ENCODE data around the gene MS4A8. TPM values are rescaled to one million over a fixed set of nuclear protein-coding genes. Genes with fewer than 3 reads are reported as not detected.

The MS4A8 gene
- total RNA-seq, 1 experiment from 2014 or later, result not detected

DNA sequence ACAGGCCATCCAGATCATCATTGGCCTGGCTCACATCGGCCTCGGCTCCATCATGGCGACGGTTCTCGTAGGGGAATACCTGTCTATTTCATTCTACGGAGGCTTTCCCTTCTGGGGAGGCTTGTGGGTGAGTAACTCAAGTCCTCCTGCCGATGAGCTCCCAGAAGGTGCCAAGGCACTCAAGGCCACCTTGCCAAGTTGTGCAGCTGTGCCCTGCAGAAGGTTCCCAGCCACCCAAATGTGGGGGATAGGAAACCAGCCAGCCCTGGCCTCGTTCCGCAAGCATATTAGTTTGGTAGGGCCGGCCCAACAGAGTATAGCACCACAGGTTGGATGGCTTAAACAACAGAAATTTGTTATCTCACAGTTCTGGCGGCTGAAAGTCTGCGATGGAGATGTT, 4.0 kb downstream of the MS4A8 start (continued):
- no peak for TF ChIP-seq CDX4 (CRISPR knock-in tag; IDR thresholded peaks at IDR 0.05; ENCODE audit: borderline replicate concordance)
- no peak for TF ChIP-seq ZNF396 (CRISPR knock-in tag; IDR thresholded peaks at IDR 0.05; ENCODE audit: borderline replicate concordance)
- no peak for TF ChIP-seq GABPB1 (CRISPR knock-in tag; IDR thresholded peaks at IDR 0.05)
- TF ChIP-seq, protein P1, sequence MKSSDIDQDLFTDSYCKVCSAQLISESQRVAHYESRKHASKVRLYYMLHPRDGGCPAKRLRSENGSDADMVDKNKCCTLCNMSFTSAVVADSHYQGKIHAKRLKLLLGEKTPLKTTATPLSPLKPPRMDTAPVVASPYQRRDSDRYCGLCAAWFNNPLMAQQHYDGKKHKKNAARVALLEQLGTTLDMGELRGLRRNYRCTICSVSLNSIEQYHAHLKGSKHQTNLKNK (CRISPR knock-in tag; IDR thresholded peaks at IDR 0.05), result no peak
- no peak for TF ChIP-seq SMAD3 (CRISPR knock-in tag; IDR thresholded peaks at IDR 0.05; ENCODE audit: borderline replicate concordance)
- TF ChIP-seq TEAD1 (CRISPR knock-in tag; IDR thresholded peaks at IDR 0.05), result no peak
- TF ChIP-seq, protein P2, sequence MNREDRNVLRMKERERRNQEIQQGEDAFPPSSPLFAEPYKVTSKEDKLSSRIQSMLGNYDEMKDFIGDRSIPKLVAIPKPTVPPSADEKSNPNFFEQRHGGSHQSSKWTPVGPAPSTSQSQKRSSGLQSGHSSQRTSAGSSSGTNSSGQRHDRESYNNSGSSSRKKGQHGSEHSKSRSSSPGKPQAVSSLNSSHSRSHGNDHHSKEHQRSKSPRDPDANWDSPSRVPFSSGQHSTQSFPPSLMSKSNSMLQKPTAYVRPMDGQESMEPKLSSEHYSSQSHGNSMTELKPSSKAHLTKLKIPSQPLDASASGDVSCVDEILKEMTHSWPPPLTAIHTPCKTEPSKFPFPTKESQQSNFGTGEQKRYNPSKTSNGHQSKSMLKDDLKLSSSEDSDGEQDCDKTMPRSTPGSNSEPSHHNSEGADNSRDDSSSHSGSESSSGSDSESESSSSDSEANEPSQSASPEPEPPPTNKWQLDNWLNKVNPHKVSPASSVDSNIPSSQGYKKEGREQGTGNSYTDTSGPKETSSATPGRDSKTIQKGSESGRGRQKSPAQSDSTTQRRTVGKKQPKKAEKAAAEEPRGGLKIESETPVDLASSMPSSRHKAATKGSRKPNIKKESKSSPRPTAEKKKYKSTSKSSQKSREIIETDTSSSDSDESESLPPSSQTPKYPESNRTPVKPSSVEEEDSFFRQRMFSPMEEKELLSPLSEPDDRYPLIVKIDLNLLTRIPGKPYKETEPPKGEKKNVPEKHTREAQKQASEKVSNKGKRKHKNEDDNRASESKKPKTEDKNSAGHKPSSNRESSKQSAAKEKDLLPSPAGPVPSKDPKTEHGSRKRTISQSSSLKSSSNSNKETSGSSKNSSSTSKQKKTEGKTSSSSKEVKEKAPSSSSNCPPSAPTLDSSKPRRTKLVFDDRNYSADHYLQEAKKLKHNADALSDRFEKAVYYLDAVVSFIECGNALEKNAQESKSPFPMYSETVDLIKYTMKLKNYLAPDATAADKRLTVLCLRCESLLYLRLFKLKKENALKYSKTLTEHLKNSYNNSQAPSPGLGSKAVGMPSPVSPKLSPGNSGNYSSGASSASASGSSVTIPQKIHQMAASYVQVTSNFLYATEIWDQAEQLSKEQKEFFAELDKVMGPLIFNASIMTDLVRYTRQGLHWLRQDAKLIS (CRISPR knock-in tag; IDR thresholded peaks at IDR 0.05; ENCODE audit: borderline replicate concordance), result no peak

GRCh38 chr11:60705895-60706294, 6.5 kb downstream of the MS4A8 start:
- Mint-ChIP-seq H3K4me1 (peaks cover 6% of the 10 kb centered on the region), H3K36me3 (no peaks in the 10 kb centered on the region), H3K27ac (no peak overlapping the region), H3K27me3 (ENCODE audit: low read depth) (no peaks in the 10 kb centered on the region; the same call in 1 of the 2 replicates), H3K9me3 (no peaks in the 10 kb centered on the region), H3K4me3 (no peak overlapping the region)
- ATAC-seq, result no peak
- no peak for DNase-seq (ENCODE audit: low spot score)
- POLR2A ChIA-PET, result no interaction called here
- CTCF ChIA-PET, result interaction anchor here (3.4 kb wide), 1 partner anchor 57 kb away, joined by 16 read pairs; no protein-coding TSS in a partner anchor
- TF ChIP-seq, protein P3, sequence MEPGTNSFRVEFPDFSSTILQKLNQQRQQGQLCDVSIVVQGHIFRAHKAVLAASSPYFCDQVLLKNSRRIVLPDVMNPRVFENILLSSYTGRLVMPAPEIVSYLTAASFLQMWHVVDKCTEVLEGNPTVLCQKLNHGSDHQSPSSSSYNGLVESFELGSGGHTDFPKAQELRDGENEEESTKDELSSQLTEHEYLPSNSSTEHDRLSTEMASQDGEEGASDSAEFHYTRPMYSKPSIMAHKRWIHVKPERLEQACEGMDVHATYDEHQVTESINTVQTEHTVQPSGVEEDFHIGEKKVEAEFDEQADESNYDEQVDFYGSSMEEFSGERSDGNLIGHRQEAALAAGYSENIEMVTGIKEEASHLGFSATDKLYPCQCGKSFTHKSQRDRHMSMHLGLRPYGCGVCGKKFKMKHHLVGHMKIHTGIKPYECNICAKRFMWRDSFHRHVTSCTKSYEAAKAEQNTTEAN (CRISPR knock-in tag; IDR thresholded peaks at IDR 0.05), result no peak
- no peak for TF ChIP-seq ZNF263 (CRISPR knock-in tag; IDR thresholded peaks at IDR 0.05; ENCODE audit: low read depth)

- Mint-ChIP-seq H3K27ac (no peak overlapping the region), H3K27me3 (ENCODE audit: low read depth) (no peaks in the 10 kb centered on the region; the same call in 1 of the 2 replicates), H3K9me3 (no peaks in the 10 kb centered on the region), H3K36me3 (no peaks in the 10 kb centered on the region), H3K4me3 (no peak overlapping the region), H3K4me1 (no peaks in the 10 kb centered on the region)
- ChIA-PET POLR2A (no interaction called here), CTCF (interaction anchor here (0.7 to 3.4 kb wide), 11 partner anchors 11 to 663 kb away, joined by 3 to 16 read pairs (median 4); partner anchors contain the start of gene MS4A15)
- DNase-seq (ENCODE audit: low spot score) (no peak), ATAC-seq (no peak)
- TF ChIP-seq, protein P2 (CRISPR knock-in tag; IDR thresholded peaks at IDR 0.05; ENCODE audit: borderline replicate concordance), result no peak
- TF ChIP-seq, protein P3 (CRISPR knock-in tag; IDR thresholded peaks at IDR 0.05), result no peak
- TF ChIP-seq MLX (CRISPR knock-in tag; IDR thresholded peaks at IDR 0.05) (no peak), PRRX2 (CRISPR knock-in tag; IDR thresholded peaks at IDR 0.05) (no peak), SOX15 (CRISPR knock-in tag; IDR thresholded peaks at IDR 0.05) (no peak), NFYB (CRISPR knock-in tag; conservative IDR thresholded peaks at IDR 0.05; ENCODE audit: low read depth) (no peak), MAX (CRISPR knock-in tag; IDR thresholded peaks at IDR 0.05) (no peak), KAT7 (CRISPR knock-in tag; IDR thresholded peaks at IDR 0.05; ENCODE audit: borderline replicate concordance) (no peak), PREB (CRISPR knock-in tag; IDR thresholded peaks at IDR 0.05; ENCODE audit: borderline replicate concordance) (no peak), NR3C1 (CRISPR knock-in tag; conservative IDR thresholded peaks at IDR 0.05; ENCODE audit: low read depth) (no peak)
- TF ChIP-seq, protein P4, sequence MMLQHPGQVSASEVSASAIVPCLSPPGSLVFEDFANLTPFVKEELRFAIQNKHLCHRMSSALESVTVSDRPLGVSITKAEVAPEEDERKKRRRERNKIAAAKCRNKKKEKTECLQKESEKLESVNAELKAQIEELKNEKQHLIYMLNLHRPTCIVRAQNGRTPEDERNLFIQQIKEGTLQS (CRISPR knock-in tag; conservative IDR thresholded peaks at IDR 0.05), result no peak
Measured at GRCh38 chr11:60706931-60707330, 7.5 kb downstream of the MS4A8 start.
